ENCODE measurements around the gene SNPH.
A peak's percentile ranks its signal among the peaks of the same experiment; 100 is the strongest.
"Not testable (repeated sequence)": the region's sequence is repeated elsewhere in the genome, so short reads cannot be mapped to it uniquely, and the experiment has no call there.

SNPH gene, protein sequence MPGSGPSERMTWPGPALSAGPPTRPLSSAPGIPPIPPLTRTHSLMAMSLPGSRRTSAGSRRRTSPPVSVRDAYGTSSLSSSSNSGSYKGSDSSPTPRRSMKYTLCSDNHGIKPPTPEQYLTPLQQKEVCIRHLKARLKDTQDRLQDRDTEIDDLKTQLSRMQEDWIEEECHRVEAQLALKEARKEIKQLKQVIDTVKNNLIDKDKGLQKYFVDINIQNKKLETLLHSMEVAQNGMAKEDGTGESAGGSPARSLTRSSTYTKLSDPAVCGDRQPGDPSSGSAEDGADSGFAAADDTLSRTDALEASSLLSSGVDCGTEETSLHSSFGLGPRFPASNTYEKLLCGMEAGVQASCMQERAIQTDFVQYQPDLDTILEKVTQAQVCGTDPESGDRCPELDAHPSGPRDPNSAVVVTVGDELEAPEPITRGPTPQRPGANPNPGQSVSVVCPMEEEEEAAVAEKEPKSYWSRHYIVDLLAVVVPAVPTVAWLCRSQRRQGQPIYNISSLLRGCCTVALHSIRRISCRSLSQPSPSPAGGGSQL

DNA sequence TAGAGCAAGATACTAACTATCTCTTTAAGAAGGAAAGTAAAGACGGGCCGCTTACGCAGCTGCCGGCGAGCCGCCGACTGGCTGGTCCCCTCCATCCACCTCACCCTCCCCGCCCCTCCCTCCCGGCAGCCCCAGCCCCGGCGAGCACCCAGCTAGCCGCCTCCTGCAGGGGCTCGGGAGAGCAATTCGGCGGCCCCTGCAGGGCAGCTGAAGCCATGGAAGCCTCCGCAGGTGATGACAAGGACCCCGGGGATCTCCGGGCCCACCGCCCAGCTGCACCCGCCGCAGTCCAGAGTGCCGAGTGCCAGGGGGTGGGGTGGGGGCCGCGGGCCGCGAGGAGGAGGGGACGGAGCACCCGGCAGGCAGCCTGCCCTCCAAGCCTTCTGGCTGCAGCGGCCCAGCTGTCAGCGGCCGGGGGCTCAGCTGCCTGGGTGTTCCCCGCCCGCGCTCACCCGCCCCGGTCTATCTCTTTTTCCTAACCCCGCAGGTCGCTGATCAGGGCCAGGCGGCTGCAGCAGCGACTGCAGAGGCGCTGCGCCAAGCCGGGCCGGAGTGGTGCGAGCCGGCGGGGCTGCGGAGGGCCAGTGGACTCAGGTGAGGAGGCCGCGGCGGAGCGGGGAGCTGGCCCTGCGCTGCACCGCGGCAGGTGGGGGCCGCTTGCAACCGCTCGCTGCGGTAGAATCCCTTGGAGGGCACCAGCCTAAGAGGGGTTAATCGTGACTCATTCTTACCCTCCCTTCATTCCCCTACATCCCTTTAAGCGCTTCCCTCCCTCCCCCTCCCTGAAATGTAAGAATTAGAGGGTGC lies at the start of gene SNPH:
TSS of gene SNPH (plus strand) at position 128 of the 807 bp plus-strand sequence. CDS start 29,946 bp downstream, outside the sequence.
- DNase-seq = peak in 1 of 2 experiments; percentile 24

DNA sequence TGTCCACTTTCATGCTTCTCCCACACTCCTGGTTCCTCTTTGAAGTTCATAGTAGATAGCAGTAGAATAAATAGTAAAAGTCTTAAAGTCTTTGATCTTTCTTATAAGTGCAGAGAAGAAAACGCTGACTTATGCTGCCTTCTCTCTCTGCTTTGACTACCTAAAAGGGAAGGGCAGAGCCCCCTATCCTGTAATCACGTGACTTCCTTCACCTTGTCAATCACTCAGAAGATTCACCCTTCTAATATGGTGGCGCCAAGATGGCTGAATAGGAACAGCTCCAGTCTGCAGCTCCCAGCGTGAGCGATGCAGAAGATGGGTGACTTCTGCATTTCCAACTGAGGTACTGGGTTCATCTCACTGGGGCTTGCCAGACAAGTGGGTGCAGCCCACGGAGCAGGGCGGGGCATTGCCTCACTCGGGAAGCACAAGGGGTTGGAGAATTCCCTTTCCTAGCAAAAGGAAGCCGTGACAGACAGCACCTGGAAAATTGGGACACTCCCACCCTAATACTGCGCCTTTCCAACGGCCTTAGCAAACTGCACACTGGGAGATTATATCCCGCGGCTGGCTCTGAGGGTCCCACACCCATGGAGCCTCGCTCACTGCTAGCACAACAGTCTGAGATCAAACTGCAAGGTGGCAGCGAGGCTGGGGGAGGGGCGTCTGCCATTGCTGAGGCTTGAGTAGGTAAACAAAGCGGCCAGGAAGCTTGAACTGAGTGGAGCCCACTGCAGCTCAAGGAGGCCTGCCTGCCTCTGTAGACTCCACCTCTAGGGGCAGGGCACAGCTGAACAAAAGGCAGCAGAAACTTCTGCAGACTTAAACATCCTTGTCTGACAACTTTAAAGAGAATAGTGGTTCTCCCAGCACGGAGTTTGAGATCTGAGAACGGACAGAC lies 49.3 kb upstream of the SNPH start:
- not testable (repeated sequence) for DNase-seq

DNA sequence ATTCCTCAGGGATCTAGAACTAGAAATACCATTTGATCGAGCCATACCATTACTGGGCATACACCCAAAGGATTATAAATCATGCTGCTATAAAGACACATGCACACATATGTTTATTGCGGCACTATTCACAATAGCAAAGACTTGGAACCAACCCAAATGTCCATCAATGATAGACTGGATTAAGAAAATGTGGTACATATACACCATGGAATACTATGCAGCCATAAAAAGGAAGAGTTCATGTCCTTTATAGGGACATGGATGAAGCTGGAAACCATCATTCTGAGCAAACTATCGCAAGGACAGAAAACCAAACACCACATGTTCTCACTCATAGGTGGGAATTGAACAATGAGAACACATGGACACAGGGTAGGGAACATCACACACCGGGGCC lies 43.3 kb upstream of the SNPH start:
- DNase-seq = not testable (repeated sequence)

DNA sequence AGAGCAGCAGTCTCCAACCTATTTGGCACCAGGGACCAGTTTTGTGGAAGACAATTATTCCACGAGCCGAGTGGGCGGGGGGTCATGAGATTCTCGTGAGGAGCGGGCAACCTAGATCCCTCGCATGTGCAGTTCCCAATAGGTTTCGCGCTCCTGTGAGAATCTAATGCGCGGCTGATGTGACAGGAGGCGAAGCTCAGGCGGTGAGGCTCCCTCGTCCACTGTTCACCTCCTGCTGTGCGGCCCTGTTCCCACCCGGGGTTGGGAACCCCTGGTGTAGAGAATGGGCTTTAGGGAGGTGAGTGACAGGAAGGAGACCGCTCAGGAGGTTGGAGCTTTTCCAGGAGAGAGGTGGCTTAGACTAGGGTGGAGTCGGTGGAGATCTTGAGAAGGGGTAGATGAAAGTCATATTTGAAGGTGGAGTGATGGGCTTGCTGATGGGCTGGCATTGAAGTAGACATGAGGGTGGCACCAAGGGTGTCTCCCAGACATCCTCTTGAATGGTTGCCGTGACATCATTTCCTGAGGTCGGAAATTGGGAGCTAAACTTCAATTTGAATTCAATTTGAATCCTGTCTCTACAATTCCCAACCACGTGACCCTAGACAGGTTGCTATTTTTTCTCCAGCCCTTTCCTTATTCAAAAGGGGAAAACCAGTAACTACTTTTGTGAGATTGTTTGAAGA lies 41.7 kb upstream of the SNPH start:
- DNase-seq = no peak

DNA sequence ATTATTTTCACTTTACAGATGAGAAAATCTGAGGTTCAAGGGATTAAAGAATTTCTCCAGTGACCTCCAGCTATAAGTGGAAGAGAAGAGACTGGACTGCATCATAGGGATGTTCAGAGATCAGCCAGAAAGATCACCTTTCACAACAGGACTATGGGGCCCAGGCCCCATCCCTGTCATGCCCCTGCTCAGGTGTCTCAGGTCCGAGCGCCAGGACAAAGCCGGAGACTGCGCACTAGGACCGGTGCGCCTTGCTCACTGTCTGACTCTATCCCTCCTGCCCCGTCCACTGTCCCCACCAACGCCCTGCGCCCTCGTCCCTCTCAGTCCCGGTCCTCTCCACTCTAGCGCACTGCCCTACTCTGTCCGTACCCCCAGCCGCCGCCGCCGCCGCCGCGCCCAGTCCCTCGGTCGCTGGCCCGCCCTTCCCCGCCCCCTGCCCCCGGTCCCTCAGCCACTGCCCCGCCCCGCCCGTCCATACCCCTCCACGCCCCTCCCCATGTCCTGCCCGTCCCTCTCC lies 40.8 kb upstream of the SNPH start:
- peak in 1 of 2 experiments; percentile 47 for DNase-seq

DNA sequence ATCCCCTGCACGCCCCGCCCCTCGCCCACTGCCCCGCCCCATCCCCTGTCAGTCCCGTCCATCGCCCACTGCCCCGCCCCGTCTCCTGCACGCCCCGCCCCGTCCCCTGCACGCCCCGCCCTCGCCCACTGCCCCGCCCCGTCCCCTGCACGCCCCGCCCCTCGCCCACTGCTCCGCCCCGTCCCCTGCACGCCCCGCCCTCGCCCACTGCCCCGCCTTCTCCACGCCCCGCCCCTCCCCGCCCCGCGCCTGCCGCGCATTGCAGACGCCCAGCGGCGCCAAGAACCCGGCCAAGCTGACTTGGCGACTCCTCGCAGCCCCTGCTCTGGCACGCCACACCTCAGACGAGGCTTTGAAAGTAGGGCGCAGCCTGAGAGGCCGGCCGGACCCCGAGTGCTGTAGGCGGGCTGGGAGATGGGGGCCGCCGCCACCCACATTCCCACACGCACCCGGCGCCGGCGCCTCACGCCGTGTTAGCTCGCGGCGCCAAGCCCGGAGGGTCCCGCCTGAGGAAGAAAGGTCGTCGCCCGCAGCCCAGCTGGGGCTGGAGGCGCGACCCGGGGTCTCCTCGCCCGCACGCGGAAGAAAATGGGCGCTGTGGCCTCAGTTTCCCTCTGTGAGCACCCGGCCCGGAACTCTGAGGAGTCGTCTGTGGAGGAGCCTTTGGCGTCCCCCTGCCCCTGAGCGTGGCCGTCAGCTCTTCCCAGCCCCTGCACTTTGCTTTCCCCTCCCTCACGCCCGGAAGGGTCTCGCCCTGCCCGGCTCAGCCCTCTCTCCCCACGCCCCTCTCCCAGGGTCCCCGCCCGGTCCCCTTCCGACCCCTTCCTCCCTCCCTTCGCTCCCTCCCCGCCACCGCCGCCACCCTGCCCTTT lies 40.1 kb upstream of the SNPH start, which contains the start of gene RAD21L1:
TSS of gene RAD21L1 (plus strand) at position 262 of the 872 bp plus-strand sequence. CDS start 2,410 bp downstream, outside the sequence.
- DNase-seq = peak; percentile 32 to 61

DNA sequence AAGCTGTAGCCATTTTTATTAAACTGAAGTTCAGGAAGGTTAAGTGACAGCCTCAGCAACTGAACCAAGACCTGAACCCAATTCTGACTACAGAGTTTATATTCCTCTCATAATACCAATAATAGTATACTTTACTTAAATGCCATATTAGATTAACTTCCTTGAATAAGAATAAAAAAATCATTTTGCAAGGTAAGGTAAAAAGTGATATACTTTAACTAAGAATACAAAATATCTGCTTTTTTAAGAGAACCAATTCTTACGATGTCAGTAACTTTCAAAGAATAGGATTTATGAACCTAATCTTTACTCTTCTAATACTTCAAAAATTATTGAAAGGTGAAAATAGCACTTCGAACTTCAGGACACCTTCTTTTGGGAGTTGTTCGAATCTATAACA lies 36.6 kb upstream of the SNPH start:
- no peak for DNase-seq

DNA sequence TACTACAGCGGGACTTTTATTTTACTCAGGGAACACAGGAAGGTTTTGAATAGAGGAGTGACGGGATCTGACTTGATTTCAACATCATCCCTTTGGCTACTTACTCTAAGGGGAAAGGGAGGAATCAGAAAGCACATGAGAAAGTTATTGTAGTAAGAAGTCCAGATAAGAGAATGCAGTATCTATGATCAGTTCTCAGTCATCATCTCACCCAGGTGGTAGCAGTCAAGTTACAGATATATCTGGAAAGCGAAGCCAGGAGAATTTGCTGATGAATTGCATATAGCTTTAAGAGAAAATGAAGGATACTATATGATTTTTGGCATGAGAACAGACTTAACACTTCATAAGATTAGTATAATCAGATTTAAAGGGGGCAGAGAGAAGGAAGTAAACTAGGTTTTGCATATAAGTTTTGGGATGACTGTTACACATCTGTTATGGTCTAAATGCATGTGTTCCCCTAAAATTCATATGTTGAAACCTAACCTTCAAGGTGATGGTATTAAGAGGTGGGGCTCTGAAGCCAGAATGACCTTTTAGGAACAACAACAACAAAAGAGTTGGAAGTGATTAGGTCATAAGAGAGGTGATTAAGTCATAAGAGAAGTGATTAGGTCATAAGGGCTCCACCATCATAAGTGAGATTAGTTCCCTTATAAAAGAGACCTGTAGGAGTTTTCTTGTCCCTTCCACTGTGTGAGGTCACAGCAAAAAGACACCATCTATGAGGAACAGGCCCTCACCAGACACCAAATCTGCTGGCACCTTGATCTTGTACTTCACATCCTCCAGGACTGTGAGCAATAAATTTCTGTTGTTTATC lies 33.6 kb upstream of the SNPH start:
- DNase-seq = no peak

DNA sequence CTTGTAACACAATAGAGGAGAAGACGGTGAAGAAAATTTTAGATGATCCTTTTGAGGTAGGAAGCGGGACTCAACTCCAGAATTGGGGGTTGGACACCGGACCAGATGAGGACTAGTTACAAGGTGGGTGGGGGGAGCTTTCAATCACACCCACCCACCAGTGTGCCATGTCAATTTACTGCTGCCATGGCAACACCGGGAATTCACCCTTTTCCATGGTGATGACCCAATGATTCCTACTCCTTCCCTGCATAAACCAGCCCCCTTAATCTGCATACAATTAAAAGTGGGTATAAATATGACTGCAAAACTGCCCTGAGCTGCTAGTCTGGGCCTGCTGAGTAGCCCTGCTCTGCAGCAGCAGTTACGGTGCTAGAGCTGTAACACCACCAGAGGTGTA lies 25.5 kb upstream of the SNPH start:
- no peak for DNase-seq

DNA sequence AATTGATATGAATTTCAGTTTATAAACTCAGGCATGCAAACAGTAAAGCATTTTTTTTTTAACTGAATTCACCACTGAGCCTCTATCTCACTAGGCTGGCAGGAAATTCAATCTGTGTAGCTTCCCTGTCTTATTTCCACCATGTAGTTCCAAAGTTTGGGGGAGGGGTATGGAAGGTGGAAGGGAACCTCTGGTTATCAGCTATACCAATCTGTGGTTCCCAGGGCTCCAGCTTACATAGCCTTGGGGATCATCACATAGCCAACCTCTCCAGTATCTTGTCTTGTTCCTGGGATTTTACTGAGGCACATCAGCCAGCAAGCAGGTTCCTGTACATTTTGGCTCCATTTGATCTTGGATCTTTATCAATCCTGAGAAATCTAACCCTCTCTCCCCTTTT lies 24.6 kb upstream of the SNPH start:
- DNase-seq = no peak

DNA sequence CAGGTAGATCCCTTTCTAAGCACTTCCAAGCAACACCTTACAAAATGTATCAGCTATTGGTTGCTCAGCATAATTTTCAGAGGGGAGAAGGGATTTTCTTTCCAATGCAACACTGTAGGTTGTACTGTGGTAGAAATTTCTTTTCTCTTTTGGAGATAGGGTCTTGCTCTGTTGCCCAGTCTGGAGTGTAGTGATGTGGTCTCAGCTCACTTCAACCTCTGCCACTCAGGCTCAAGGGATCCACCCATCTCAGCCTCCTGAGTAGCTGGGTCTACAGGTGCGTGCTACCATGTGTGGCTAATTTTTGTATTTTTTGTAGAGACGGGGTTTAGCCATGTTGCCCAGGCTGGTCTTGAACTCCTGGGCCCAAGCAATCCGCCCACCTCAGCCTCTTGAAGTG lies 24.0 kb upstream of the SNPH start:
- no peak for DNase-seq

DNA sequence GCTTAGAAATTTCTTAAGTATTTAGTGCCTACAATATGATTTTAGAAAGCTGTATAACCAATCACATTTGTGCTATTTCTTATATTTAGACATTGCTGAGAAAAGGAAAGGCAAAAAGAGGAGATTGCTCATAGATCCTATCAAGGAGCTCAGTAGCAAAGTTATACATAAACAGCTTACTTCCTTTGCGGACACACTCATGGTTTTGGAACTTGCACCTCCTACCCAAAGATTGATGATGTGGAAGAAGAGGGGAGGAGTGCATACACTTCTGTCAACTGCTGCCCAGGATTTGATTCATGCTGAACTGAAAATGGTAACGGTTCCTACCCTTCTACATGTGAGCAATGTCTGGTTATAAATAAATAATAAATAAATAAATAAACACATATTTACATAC lies 23.6 kb upstream of the SNPH start:
- no peak for DNase-seq

DNA sequence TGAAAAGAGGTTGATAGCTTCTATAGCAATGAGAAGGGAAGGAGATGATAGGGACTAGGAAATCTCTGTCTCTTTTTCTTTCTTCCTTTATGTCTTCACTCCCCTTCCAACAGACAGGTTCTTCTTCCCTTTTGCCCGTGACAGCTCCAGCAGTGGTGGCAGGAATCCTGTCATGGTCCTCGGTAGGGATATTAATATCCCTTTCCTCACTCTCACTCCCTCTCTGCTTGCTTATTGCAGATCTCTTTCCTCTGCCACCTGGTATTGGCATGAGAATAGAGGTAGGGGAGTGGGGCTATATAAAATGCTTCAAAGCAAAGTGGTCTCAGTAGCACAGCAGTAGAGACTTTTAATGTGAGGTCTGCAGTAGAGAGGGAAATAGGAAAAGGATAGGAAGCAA lies 20.5 kb upstream of the SNPH start:
- DNase-seq = no peak

DNA sequence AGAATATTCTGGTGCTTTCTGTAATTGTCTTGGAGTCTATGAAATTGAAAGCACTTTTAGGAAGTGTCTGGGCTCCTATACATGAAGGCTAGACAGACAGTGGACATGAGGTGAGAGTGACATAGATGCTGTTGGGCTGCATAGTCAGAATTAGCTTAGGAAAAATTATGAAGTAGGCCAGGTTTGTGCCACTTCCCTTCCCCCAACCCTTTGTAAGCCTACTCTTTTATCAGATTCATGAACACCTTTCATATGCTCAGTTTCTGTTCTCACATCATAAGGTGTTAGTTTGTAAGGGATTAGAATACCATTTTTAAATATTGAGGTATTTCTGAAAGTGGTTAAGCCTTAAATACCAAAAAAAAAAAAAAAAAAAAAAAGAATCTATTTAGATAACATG lies 18.4 kb upstream of the SNPH start:
- no peak for DNase-seq

DNA sequence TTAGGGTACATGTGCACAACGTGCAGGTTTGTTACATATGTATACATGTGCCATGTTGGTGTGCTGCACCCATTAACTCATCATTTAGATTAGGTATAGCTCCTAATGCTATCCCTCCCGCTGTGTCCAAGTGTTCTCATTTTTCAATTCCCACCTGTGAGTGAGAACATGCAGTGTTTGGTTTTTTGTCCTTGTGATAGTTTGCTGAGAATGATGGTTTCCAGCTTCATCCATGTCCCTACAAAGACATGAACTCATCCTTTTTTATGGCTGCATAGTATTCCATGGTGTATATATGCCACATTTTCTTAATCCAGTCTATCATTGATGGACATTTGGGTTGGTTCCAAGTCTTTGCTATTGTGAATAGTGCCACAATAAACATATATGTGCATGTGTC lies 15.8 kb upstream of the SNPH start:
- not testable (repeated sequence) for DNase-seq

DNA sequence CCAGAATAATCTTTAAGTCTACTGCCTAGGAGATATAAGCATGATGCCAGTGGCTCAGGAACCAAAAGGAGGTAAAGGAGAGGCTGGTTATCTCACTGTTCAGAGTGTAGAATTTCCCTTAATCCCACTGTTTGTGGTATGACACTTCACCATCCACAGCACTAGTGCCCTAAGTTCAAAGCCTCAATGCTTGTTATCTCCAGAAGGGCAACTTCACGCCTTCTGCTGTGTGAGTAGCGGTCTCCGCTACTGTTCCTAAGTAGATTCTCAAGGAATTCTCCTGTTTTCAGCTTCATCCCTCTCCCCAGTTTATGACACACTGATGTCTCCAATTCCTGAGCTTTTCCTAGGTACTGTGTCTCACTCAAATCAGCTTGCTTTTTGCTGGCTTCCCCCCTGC lies 13.7 kb upstream of the SNPH start:
- no peak for DNase-seq

DNA sequence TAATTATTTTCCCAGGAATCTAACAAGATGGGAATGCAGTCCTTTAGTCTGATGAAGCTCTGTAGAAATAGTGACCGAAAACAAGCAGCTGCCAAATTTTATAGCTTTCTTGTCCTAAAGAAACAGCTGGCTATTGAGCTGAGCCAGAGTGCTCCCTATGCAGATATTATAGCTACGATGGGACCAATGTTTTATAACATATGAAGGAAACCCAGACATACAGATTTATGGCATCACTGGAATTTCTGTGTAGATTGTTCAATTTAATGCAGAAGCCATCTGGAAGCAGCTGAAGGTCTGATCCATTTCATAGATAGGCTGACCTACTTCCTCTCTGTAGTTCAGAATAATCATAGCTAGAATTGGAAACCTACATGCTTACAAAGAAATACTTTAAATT lies 11.8 kb upstream of the SNPH start:
- no peak for DNase-seq

DNA sequence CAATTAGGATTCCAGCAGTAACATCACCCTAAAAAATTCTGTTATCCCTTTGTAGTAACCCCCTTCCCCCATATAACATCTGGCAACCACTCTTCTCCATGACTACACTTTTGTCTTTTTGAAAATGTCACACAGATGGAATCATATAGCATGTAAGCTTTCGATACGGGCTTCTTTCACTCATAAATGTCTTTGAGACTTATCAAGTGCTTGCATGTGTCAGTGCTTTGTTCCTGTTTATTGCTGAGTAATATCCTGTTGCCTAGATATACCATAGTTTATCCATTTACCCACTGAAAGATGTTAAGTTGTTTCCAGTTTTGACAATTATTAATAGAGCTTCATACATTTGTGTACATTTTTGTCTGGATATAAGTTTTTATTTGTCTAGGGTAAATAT lies 10.4 kb upstream of the SNPH start:
- DNase-seq = no peak

DNA sequence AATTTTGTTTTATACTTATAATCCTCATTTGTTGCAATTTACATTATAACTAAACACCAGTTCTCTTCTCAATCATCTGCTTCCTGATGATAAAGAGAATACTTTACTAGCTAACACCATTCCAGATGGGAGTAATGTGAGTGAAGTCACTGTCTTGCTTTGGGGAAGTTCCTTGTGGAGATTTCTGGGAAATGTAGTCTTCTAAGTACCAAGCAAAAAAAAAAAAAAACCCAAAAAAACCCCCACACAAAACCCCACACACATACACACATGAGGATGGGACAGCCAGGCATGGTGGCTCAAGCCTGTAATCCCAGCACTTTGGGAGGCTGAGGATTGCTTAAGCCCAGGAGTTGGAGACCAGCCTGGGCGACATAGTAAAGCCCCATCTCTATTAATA lies 2.2 kb upstream of the SNPH start:
- no peak for DNase-seq

DNA sequence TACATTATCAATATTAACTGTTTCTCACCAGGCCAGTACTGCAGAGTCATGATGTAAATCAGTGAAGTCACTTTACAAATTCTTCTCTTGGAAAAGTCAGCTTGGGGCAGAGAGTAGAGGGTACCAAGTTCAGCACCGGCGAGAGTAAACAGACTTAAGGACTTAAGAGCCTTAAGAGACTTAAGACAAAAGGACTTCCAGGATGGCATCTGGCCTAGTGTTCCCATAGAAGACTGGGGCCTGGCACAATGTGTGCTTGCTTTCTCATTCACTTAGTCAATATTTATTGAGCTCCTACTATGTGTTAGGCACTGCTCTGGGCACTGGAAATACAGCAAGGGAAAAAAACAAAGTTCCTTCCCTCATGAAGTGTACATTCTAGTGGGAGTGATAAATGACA lies 1.4 kb upstream of the SNPH start:
- DNase-seq = no peak
